Loucy (cell line): ENCODE measurements around the gene MAST4.
A peak's percentile ranks its signal among the peaks of the same experiment; 100 is the strongest.

Experiments
- H2AFZ ChIP-seq: fragments of 200-600 bp; sonication (generic); 2 replicates; pipeline ENCODE4 v1.6.0; 2016; ENCODE audit warnings: antibody characterized with exemption, mild to moderate bottlenecking, low read length, moderate library complexity
- H3F3A ChIP-seq: fragments of 200-600 bp; 2 replicates; pipeline ENCODE4 v1.6.0; 2016; ENCODE audit warnings: antibody characterized with exemption, low read depth, mild to moderate bottlenecking
- H3K27me3 ChIP-seq: fragments of 200-600 bp; sonication (generic); 2 replicates; pipeline ENCODE4 v1.6.1; 2014; ENCODE audit warnings: low read length, mild to moderate bottlenecking; ENCODE audit not compliant: insufficient read depth, poor library complexity, severe bottlenecking
- H3K36me3 ChIP-seq: fragments of 200-600 bp; sonication (generic); 2 replicates; pipeline ENCODE4 v1.6.1; 2016; ENCODE audit warnings: low read length; ENCODE audit not compliant: insufficient read depth
- H3K4me1 ChIP-seq: fragments of 200-600 bp; sonication (generic); 2 replicates; pipeline ENCODE4 v1.5.1; 2014; ENCODE audit warnings: low read length, mild to moderate bottlenecking; ENCODE audit not compliant: insufficient read depth, poor library complexity, severe bottlenecking
- H3K4me2 ChIP-seq: fragments of 200-600 bp; sonication (generic); 2 replicates; pipeline ENCODE4 v1.6.0; 2014; ENCODE audit warnings: antibody characterized with exemption, low read length, low read depth, mild to moderate bottlenecking; ENCODE audit not compliant: poor library complexity, severe bottlenecking
- H3K4me3 ChIP-seq: fragments of 200-600 bp; sonication (generic); 2 replicates; pipeline ENCODE4 v1.5.1; 2014; ENCODE audit warnings: low read length, mild to moderate bottlenecking, mixed read lengths; ENCODE audit not compliant: poor library complexity, severe bottlenecking
- H3K79me2 ChIP-seq: fragments of 200-600 bp; sonication (generic); 2 replicates; pipeline ENCODE4 v1.6.1; 2014; ENCODE audit warnings: low read length; ENCODE audit not compliant: insufficient read depth
- H3K9ac ChIP-seq: fragments of 200-600 bp; sonication (generic); 2 replicates; pipeline ENCODE4 v1.6.0; 2014; ENCODE audit warnings: mild to moderate bottlenecking, low read depth, low read length, moderate library complexity; ENCODE audit not compliant: poor library complexity, severe bottlenecking
- H3K9me2 ChIP-seq: fragments of 200-600 bp; sonication (generic); replicated peaks from 2 replicates; pipeline ENCODE4 v1.6.1; 2016; ENCODE audit warnings: low read depth, low read length, mixed read lengths
- H3K9me3 ChIP-seq: fragments of 200-600 bp; sonication (generic); 2 replicates; pipeline ENCODE4 v1.6.1; 2014; ENCODE audit warnings: mild to moderate bottlenecking, antibody characterized with exemption, low read length, low read depth; ENCODE audit not compliant: insufficient read depth
- H4K20me1 ChIP-seq: fragments of 200-600 bp; sonication (generic); 2 replicates; pipeline ENCODE4 v1.6.0; 2014; ENCODE audit warnings: antibody characterized with exemption, low read length, mild to moderate bottlenecking; ENCODE audit not compliant: insufficient read depth, poor library complexity, severe bottlenecking
- EZH2phosphoT487 ChIP-seq: fragments of 200-600 bp; IDR thresholded peaks from 2 replicates; pipeline ENCODE4 v1.6.1; 2018; ENCODE audit warnings: antibody characterized with exemption, mild to moderate bottlenecking, moderate library complexity, borderline replicate concordance
- TF ChIP-seq, protein P1 (sequence below): fragments of 200-600 bp; sonication (generic); conservative IDR thresholded peaks from 2 replicates; pipeline ENCODE4 v1.5.1; 2014; ENCODE audit warnings: mild to moderate bottlenecking, antibody characterized with exemption, low read length

The MAST4 gene

DNA sequence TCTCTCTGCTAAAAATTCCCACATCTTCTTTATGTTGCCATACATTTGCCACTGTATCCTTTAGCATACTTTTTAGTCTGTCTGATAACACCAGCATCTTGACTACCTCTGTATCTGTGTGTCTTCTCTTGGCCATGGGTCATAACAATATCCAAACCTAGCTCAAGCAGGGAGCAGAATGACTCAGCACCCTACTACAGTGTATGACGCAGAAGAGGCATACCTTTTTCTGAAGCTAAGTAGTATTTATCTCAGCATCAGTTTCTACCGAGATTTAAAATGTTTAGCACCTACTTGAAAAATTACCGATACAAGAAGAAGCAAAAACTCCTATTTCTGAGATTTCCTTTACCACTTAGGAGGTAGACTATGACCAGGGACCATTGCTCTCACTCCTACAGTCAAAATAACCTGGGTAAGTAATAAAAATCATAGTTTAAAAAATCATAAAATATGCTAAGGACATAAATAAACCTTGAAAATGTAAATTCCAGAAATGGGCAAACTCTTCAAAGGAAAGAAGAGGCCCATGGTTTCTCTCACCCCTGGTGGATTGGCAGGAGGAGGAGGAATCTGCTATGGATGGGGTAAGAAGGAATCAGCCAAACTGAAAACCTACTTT, 286.5 kb downstream of the MAST4 start:
- no peaks in the 10 kb centered on the region for H3K9me3 ChIP-seq
- no peak for TF ChIP-seq EZH2phosphoT487
- TF ChIP-seq, protein P1, sequence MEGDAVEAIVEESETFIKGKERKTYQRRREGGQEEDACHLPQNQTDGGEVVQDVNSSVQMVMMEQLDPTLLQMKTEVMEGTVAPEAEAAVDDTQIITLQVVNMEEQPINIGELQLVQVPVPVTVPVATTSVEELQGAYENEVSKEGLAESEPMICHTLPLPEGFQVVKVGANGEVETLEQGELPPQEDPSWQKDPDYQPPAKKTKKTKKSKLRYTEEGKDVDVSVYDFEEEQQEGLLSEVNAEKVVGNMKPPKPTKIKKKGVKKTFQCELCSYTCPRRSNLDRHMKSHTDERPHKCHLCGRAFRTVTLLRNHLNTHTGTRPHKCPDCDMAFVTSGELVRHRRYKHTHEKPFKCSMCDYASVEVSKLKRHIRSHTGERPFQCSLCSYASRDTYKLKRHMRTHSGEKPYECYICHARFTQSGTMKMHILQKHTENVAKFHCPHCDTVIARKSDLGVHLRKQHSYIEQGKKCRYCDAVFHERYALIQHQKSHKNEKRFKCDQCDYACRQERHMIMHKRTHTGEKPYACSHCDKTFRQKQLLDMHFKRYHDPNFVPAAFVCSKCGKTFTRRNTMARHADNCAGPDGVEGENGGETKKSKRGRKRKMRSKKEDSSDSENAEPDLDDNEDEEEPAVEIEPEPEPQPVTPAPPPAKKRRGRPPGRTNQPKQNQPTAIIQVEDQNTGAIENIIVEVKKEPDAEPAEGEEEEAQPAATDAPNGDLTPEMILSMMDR, result no peak
- H3K36me3 ChIP-seq, result no peaks in the 10 kb centered on the region
- H3K4me3 ChIP-seq, result no peak overlapping the region
- H2AFZ ChIP-seq, result no peak overlapping the region
- no peaks in the 10 kb centered on the region for H4K20me1 ChIP-seq
- no peaks in the 10 kb centered on the region for H3F3A ChIP-seq
- no peak overlapping the region for H3K9ac ChIP-seq
- H3K4me1 ChIP-seq, result no peaks in the 10 kb centered on the region
- H3K79me2 ChIP-seq, result no peaks in the 10 kb centered on the region
- H3K9me2 ChIP-seq, result no peaks in the 10 kb centered on the region
- no peaks in the 10 kb centered on the region for H3K27me3 ChIP-seq
- no peak overlapping the region for H3K4me2 ChIP-seq

DNA sequence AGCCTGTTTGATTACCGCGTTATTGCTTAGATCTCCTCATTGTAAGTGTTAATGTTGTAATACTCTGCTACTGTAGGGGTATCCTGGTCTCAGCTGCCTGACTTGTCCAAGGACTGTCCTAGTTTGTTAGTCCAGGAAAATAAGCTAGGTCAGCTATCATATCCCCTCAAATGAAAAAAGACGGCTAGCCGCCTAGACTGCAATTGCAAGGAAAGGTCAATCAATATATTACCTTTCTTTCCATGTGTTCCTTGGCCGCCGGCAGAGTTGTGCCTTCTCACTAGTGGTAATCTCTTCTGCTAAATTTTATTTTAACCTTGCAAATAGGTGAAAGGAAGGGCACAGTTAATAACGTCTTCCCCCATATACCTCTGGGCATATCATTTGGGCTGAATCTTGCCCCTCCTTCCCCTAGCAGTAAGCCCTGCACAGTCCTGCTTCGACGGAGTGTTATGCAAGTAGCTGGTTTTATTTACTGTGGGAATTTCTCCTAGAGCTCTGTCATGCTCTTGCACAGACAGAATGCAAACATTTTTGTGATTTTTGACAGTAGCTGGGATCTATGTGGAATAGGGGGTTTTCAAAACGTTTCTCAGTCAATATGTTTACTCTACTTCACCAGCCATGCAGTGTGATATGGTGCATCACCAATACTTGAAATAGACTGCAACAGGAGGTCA, 288.5 kb downstream of the MAST4 start:
- no peak overlapping the region for H3K9ac ChIP-seq
- H4K20me1 ChIP-seq, result no peaks in the 10 kb centered on the region
- H3K27me3 ChIP-seq, result no peaks in the 10 kb centered on the region
- H3K79me2 ChIP-seq, result no peaks in the 10 kb centered on the region
- no peak overlapping the region for H3K4me2 ChIP-seq
- H3K9me3 ChIP-seq, result no peaks in the 10 kb centered on the region
- no peak overlapping the region for H2AFZ ChIP-seq
- H3K9me2 ChIP-seq, result no peaks in the 10 kb centered on the region
- H3K4me3 ChIP-seq, result no peak overlapping the region
- peaks cover 7% of the 10 kb centered on the region for H3K4me1 ChIP-seq
- no peak for TF ChIP-seq EZH2phosphoT487
- TF ChIP-seq, protein P1, result no peak
- H3F3A ChIP-seq, result no peaks in the 10 kb centered on the region
- no peaks in the 10 kb centered on the region for H3K36me3 ChIP-seq

DNA sequence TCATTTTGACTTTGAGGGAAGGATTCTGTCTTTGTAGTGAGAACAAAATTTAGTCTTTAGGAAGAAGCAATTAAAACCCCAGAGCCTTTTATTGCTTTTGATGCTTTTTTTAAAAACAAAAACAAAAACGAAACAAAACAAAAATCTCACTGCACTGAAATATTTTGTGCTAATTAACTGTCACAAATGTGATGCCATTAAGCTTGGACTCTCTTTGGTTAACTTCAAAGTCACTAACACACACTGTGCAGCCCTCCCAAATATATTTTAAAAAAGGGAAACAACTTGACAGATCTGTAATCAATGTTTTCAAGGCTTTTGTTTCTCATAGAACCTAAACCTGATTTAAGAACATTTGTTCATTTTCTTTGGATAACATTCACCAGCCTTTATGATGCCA, 290.7 kb downstream of the MAST4 start:
- Histone ChIP-seq H2AFZ (peak overlapping the region; percentile 6; the same call in 1 of the 2 replicates), H3K4me3 (no peak overlapping the region), H3K27me3 (no peaks in the 10 kb centered on the region), H3K4me2 (no peak overlapping the region), H3K4me1 (peaks cover 7% of the 10 kb centered on the region), H3K36me3 (no peaks in the 10 kb centered on the region), H3K79me2 (no peaks in the 10 kb centered on the region), H3K9ac (no peak overlapping the region), H3F3A (no peaks in the 10 kb centered on the region), H4K20me1 (no peaks in the 10 kb centered on the region), H3K9me3 (no peaks in the 10 kb centered on the region), H3K9me2 (no peaks in the 10 kb centered on the region)
- TF ChIP-seq EZH2phosphoT487, result no peak
- TF ChIP-seq, protein P1, result no peak
